Stimulated activated naive CD8-positive, alpha-beta T cell treated with anti-CD3 and anti-CD28 coated beads, Interleukin-15, amount 100 ng/mL, for 72 hours (primary cell): Measurements from ENCODE around the gene SEPTIN12.
A peak's percentile ranks its signal among the peaks of the same experiment; 100 is the strongest.

Source experiments
- ATAC-seq: fragments of 150-1000 bp; cut with Tn5 transposase; 2 replicates; pipeline ENCODE4 v1.10.0; 2021; ENCODE audit warnings: mild to moderate bottlenecking, moderate library complexity
- DNase-seq, 2 donors: peaks; one replicate each; pipeline ENCODE4 v3.0.0; 2021 to 2022
- H3K27ac Mint-ChIP-seq, 2 donors: one replicate each; pipeline ENCODE4 v1.8.0; 2022; ENCODE audit warnings: mild to moderate bottlenecking in 2 of 2, mixed read lengths in 2 of 2, moderate library complexity in 2 of 2
- H3K27me3 Mint-ChIP-seq: one replicate; pipeline ENCODE4 v1.8.0; 2022; ENCODE audit warnings: mixed read lengths
- H3K4me1 Mint-ChIP-seq: one replicate; pipeline ENCODE4 v1.8.0; 2022; ENCODE audit warnings: mild to moderate bottlenecking, mixed read lengths
- H3K4me3 Mint-ChIP-seq, 2 donors: one replicate each; pipeline ENCODE4 v1.8.0; 2022; ENCODE audit warnings: mild to moderate bottlenecking in 2 of 2, mixed read lengths in 2 of 2, moderate library complexity in 1 of 2
- H3K9me3 Mint-ChIP-seq, 2 donors: one replicate each; pipeline ENCODE4 v1.8.0; 2022; ENCODE audit warnings: mixed read lengths in 2 of 2

SEPTIN12 gene, protein sequence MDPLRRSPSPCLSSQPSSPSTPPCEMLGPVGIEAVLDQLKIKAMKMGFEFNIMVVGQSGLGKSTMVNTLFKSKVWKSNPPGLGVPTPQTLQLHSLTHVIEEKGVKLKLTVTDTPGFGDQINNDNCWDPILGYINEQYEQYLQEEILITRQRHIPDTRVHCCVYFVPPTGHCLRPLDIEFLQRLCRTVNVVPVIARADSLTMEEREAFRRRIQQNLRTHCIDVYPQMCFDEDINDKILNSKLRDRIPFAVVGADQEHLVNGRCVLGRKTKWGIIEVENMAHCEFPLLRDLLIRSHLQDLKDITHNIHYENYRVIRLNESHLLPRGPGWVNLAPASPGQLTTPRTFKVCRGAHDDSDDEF

DNA sequence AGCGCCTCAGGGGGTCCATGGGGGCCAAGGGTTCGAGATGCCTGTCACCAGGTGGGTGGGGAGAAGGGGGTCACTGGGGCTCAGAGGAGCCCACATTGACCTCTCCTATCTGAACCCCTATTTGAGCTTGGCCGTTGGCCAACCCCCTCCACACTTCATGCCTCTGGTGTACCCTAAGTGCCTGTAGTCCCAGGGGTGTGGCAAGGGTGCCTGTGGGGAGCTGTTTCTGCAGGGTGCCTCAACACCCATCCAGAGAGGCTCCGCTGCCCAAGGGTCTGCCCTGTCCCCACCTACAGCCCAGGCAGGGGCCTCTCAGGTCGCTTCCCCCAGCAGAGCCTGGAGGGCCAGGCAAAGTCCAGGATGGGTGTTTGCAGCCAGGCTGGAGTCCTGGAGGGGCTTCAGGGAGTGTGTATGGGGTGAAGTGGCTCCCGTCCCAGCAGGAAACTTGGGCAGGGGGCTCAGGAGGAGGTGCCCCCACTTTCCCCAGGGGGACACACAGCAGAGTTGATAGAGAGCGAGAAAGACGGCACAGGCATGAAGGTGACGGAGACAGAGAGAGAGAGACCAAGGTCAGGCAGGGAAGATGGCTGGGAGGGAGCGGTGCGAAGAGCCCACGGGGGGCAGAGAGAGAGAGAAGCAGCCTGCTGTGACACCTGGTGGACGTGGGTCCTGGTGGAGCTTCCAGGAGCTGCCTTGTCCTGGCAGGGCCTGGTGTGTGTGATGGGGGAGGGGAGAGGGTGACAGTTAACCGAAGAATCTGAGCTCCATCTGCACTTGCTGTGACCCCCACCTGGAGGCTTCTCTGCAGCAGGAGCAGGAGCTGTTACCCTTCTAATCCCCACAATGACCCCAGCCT, at the start of gene SEPTIN12:
Gene SEPTIN12 (minus strand): TSS at position 719 of the 856 bp plus-strand sequence. CDS start 700 bp downstream, at position 19.
- Mint-ChIP-seq H3K27me3 (no peaks in the 10 kb centered on the region), H3K27ac (no peak within 1 kb of the TSS), H3K4me3 (no peak within 1 kb of the TSS), H3K4me1 (peaks cover 6% of the 10 kb centered on the region), H3K9me3 (no peaks in the 10 kb centered on the region)
- DNase-seq (no peak), ATAC-seq (peak; percentile 33)

DNA sequence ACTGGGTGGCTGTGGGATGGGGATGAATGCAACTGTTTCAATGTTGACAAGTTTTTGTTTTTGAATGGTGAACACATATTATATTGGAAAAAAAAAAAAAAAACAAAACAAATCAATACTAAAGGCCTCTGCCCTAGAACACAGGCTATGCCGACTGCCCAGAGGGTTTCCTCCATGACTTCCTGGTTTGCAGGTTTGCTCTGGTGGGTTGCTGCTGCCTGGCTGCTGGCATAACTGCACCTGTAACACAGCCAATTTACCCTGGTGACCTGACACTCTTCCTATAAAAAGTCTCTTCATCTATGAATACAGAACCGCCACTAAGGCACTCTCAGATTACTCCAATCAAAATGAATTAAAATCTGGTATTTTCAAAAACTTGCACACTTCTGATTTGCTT, 48.6 kb upstream of the SEPTIN12 start:
- Mint-ChIP-seq H3K9me3 (no peaks in the 10 kb centered on the region), H3K4me1 (peaks cover 14% of the 10 kb centered on the region), H3K27me3 (no peaks in the 10 kb centered on the region), H3K27ac (no peak overlapping the region), H3K4me3 (no peak overlapping the region)
- ATAC-seq (no peak), DNase-seq (no peak)

DNA sequence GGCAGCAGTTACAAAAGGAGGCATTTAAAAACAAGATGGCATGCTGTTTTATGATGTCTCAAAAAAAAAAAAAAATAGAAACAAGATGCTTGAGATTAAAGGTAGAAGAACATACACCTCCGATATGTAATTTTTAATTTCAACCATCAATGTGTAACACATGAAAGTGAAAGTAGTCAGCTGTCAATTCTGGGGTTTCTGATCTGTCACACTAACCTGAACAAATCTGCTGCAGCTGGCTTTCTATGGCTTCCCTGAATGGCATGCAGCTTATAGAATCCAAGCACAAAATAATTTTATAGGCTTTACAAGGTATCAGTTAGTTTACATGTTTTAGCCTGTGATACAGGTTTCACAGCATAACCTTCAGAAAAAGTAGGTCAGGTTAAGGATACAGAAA, 45.4 kb upstream of the SEPTIN12 start:
- H3K27ac Mint-ChIP-seq, result no peak overlapping the region
- ATAC-seq, result no peak
- peaks cover 10% of the 10 kb centered on the region for H3K4me1 Mint-ChIP-seq
- DNase-seq, result no peak
- H3K4me3 Mint-ChIP-seq, result no peak overlapping the region
- no peaks in the 10 kb centered on the region for H3K9me3 Mint-ChIP-seq
- H3K27me3 Mint-ChIP-seq, result no peaks in the 10 kb centered on the region

DNA sequence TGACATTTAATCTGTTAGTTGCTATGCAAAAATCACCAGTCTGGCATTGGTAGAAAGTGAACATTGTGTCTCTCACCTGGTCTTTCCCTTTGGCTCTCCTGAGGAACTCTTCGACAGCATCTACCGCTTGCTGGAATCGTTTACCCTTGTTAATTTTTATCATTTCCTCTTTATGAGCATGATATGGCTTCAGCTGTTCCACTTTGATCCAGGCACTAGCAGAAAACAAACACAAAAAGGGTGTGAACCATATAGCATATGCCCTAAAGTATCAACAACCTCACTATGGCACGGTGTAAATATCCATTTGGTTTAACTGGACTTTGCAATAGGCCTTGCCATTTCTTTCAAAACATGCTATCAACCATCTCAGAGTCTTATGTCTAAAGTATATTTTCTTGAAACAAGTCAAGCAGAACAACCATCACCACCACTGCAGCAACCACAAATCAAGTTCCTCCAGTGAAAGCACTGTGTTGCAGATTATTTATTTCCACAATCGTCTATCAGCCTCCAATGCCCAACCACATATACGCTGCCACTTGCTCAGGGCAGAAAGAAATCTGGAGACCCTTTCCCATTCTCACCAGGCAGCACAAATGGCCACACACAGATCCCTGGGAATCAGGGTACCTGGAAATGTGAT, 44.7 kb upstream of the SEPTIN12 start:
- Mint-ChIP-seq H3K4me3 (no peak overlapping the region), H3K27ac (no peak overlapping the region), H3K27me3 (no peaks in the 10 kb centered on the region), H3K4me1 (peaks cover 5% of the 10 kb centered on the region), H3K9me3 (no peaks in the 10 kb centered on the region)
- DNase-seq, result no peak
- no peak for ATAC-seq

DNA sequence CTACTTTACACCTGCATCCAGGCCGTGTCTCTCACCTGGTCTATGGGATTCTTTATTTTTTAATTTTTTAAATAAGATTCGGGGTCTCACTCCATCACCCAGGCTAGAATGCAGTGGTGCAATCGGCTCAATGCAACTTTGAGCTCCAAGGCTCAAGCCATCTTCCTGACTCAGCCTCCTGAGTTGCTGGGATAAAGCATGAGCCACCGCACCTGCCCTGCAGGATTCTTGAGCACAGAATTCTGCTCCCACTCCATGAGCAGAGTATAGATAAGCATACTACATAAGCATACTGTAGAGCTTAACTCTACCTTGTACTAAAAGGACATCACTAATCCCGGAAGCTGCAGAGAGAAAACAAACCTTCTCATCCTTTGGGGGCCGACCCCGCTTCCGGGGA, 43.5 kb upstream of the SEPTIN12 start:
- H3K27ac Mint-ChIP-seq, result peak overlapping the region in 1 of 2 donors; percentile 57
- ATAC-seq, result no peak
- no peak overlapping the region for H3K4me3 Mint-ChIP-seq
- peaks cover 5% of the 10 kb centered on the region for H3K4me1 Mint-ChIP-seq
- no peak for DNase-seq
- H3K9me3 Mint-ChIP-seq, result no peaks in the 10 kb centered on the region
- no peaks in the 10 kb centered on the region for H3K27me3 Mint-ChIP-seq

DNA sequence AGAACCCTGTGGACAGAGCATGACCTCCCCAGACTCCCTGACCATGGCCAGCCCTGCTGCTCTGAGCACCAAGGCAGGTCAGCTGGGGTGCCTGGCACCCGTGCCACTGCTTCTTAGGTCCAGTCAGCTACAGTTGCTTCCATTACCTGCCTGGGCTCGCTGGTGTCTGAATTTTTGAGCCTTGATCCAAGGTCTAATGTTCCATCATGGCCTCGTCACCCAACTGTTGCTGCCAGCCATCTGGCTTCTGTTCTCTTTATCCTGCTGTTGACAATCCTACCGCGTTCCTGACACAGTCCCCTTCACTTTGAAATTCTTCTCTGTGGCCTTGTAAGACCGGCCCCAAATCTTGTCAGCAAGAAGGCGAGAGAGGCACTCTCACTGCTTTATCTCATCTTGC, 42.3 kb upstream of the SEPTIN12 start:
- ATAC-seq (no peak), DNase-seq (no peak)
- H3K4me1 Mint-ChIP-seq, result peaks cover 5% of the 10 kb centered on the region
- H3K4me3 Mint-ChIP-seq, result no peak overlapping the region
- no peaks in the 10 kb centered on the region for H3K27me3 Mint-ChIP-seq
- H3K9me3 Mint-ChIP-seq, result no peaks in the 10 kb centered on the region
- H3K27ac Mint-ChIP-seq, result peak overlapping the region in 1 of 2 donors; percentile 23

DNA sequence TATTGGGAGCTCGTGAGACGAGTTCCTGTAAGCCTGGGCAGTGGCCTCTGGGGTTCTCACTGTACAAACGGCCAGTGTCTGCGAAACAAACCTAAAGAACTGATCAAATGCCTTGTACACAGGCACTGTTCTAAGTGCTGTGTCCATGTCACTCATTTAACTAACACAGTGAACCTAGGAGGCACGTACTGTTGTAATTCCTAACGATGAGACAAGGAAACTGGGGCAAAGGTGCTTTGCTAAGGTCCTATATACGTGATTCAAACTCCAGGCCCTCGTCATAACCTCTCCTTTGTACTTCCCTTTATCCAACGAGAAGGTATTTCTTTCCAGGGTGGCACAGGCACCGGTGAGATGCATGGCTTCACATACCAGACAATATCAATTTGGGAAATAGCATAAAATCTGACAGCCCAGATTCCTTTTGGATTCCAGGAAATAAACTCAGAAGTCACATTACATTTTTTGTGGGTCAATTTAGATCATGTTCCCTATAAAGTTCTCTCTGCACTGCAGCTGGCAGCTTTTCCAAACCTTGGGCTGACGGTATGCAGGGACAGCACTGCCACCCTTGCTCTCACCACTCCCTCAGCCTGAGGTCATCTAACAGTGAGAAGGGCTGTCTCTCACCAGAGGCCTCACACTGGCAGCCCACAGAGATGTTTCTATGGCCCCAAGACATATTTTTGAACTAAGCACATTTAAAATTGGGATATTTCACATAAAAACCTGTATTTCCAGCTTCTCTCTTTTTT, 40.6 kb upstream of the SEPTIN12 start:
- no peak for DNase-seq
- ATAC-seq, result no peak
- peaks cover 5% of the 10 kb centered on the region for H3K4me1 Mint-ChIP-seq
- H3K27ac Mint-ChIP-seq, result no peak overlapping the region
- no peak overlapping the region for H3K4me3 Mint-ChIP-seq
- no peaks in the 10 kb centered on the region for H3K27me3 Mint-ChIP-seq
- no peaks in the 10 kb centered on the region for H3K9me3 Mint-ChIP-seq

DNA sequence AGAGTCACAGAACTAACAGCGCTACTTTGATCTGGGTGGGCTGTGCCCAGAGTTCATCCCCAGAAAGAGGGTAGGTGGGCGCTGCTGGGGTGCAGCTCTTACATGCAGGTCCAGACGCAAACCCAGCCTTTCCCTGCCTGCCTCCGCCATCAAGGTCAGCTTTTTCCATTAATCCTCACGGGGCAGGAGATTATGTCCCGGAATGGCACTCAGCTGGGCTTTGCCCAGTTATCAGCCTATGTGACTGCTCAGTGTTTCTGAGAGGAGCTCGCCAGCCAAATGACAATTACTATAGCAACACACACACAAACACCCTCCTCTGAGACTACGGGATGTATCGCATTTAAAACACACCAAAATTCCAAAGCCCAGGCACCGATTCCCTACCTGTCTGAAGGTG, 38.8 kb upstream of the SEPTIN12 start:
- Mint-ChIP-seq H3K4me1 (no peaks in the 10 kb centered on the region), H3K9me3 (no peaks in the 10 kb centered on the region), H3K27ac (no peak overlapping the region), H3K27me3 (no peaks in the 10 kb centered on the region), H3K4me3 (no peak overlapping the region)
- ATAC-seq (no peak), DNase-seq (no peak)

DNA sequence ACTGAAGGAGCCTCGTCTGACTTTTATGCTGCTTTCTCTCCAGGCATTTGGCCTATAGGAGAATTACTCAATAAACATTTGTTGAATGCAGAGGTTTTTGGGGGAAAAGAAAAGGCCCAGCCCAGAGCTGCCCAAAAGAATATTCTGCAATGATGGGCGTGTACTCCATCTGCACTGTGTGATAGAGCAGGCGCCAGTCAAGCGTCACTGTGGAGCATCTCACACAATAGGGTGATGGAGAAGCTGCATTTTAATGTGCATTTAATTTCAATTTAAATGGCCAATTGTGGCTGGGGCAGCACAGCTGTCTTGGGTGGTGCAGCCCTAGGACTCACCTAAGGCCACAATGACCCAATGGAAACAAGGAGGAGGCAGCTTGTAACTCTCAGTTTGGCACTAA, 38.4 kb upstream of the SEPTIN12 start:
- H3K9me3 Mint-ChIP-seq, result no peaks in the 10 kb centered on the region
- no peak overlapping the region for H3K4me3 Mint-ChIP-seq
- no peaks in the 10 kb centered on the region for H3K4me1 Mint-ChIP-seq
- no peak for ATAC-seq
- H3K27me3 Mint-ChIP-seq, result no peaks in the 10 kb centered on the region
- no peak overlapping the region for H3K27ac Mint-ChIP-seq
- no peak for DNase-seq

DNA sequence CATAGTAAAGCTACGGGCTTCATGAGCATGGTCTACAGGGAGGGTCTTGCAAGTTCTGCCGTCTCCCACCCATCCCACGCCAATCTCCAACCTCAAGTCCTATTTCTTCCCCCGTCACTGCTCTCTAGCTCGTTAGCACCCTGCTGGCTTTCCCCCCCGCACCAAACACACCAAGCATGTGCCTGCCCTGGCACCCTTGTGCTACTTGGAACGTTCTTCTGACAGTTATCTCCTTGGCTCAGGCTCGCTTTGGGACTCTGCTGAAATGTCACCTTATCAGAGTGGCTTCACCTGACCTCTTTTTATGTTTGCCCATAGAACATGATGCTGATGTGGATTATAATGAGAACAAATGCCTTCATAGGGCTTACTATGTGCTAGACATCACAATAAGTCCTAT, 37.1 kb upstream of the SEPTIN12 start:
- DNase-seq (no peak), ATAC-seq (no peak)
- Mint-ChIP-seq H3K4me3 (no peak overlapping the region), H3K9me3 (no peaks in the 10 kb centered on the region), H3K27me3 (no peaks in the 10 kb centered on the region), H3K27ac (no peak overlapping the region), H3K4me1 (no peaks in the 10 kb centered on the region)

DNA sequence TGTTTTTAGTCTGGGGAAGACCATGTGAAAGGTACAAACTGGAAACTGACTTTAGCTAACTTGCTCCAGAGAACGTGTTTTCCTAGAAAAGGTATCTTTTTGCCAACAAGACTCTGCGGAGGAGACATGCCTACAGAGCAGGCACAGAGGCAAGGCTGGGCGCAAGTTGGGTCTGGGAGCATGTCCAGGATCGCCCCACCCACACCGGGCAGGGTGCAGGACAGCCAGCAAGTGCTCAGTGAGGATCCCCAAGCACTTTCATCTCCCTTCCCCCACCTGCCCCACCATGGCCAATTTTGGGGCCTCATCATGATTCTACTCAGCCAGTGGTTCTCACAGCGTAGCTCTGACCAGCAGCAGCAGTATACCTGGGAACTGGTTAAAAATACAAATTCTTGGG, 32.5 kb upstream of the SEPTIN12 start:
- Mint-ChIP-seq H3K27ac (peak overlapping the region in 1 of 2 donors; percentile 43), H3K9me3 (no peaks in the 10 kb centered on the region), H3K4me1 (no peaks in the 10 kb centered on the region), H3K4me3 (no peak overlapping the region), H3K27me3 (no peaks in the 10 kb centered on the region)
- ATAC-seq (no peak), DNase-seq (no peak)

DNA sequence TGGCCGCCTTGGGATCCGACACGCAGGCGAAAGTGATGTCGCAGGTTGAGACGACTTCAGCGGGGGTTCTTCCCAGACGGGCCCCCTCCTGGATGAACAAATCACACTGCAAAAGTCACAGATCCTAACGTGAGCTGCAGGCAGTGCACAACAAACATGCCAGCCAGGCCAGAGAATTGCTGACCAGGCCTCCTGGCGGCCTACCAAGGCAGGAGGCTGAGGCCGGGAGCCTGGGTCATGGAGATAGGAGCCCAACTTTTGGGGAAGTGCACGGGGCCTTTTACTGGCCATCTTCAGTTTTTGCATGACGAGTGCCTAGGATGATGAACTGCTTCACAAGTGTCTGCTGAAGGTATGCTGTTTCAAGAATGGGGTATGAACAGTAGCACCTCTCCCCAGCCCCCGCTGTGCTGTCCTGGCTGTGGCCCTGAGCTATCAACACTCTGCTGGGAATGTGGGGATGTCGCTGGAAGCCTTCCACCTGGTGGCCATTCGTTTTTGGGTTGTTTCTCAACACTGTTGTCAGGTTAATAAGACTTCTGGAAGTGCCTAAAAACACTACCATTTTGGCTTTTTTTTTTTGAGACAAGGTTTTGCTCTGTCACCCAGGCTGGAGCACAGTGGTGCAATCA, 26.5 kb upstream of the SEPTIN12 start:
- ATAC-seq (no peak), DNase-seq (no peak)
- no peaks in the 10 kb centered on the region for H3K4me1 Mint-ChIP-seq
- no peaks in the 10 kb centered on the region for H3K9me3 Mint-ChIP-seq
- H3K4me3 Mint-ChIP-seq, result no peak overlapping the region
- no peak overlapping the region for H3K27ac Mint-ChIP-seq
- H3K27me3 Mint-ChIP-seq, result no peaks in the 10 kb centered on the region

DNA sequence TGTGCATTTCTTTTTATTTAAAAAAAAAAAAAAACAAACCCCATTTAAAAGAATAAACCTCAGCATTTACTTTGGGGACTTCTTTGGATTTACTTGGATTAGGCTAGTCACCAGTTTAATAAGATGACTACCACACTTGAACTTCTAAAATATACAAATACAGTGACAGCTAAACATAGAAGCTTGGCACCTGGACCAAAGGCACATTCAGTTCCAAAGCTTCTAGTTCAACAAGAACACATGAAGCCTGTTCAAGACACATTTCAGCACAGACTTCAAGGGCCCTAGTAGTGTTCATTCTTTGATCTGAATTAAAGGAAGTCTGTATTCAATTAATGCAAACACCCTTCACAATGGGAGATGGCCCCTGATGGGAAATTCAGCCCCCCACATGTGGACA, 25.9 kb upstream of the SEPTIN12 start:
- Mint-ChIP-seq H3K4me3 (no peak overlapping the region), H3K9me3 (no peaks in the 10 kb centered on the region), H3K4me1 (no peaks in the 10 kb centered on the region), H3K27me3 (no peaks in the 10 kb centered on the region), H3K27ac (peak overlapping the region in 1 of 2 donors; percentile 80)
- DNase-seq (no peak), ATAC-seq (no peak)

DNA sequence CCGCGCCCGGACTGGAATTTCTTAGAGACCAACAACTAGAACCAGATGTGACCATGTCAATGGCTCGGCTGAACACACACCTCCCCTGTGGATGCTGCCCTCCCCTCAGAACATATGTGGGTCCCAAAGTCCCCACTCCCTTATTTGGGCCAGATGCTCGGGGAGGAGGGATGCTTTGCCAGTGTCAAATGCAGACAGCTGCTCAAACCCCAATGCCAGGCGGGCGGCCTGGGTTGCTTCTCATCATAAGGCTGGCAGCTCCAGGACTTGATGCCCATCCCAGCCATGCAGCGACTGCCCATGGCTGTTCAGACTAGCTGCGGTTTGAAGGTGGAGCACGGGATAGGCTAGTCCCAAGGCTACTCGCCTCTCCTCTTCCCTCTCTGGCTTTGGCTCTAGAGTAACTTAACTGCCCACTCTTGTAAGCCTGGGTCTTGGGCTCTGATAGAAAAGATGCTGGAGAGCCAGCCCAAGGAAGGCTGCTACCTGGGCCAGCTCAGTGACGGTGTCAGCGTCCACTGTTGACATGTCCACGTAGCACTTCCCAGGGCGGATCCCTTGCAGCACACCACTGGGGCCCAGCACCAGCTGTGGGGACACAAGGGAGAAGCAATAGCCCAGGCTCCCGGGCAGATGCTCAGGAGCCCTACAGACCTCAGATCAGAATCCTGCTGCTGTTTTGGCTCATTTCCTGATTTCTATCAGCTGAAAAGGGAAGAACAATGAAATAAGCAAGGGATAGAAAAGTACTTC, 25.3 kb upstream of the SEPTIN12 start:
- DNase-seq (no peak), ATAC-seq (no peak)
- H3K9me3 Mint-ChIP-seq, result no peaks in the 10 kb centered on the region
- no peak overlapping the region for H3K4me3 Mint-ChIP-seq
- H3K4me1 Mint-ChIP-seq, result no peaks in the 10 kb centered on the region
- no peaks in the 10 kb centered on the region for H3K27me3 Mint-ChIP-seq
- no peak overlapping the region for H3K27ac Mint-ChIP-seq
